HEK293 (cell line): ENCODE data around the gene TMEM273.

ENCODE experiments used
- CTCF ChIA-PET: fragments of 350-600 bp; formaldehyde crosslinking; extraction: SDS; loops from one replicate; lab custom pipeline; 2021; ENCODE audit warnings: antibody characterized with exemption; lab: Yijun Ruan, JAX
- POLR2A ChIA-PET: fragments of 300-600 bp; formaldehyde crosslinking; extraction: SDS; loops from one replicate; lab custom pipeline; 2020; ENCODE audit warnings: antibody characterized with exemption, inconsistent platforms; lab: Yijun Ruan, JAX
- H3K27ac ChIP-seq: fragments of 200-500 bp; sonication (Bioruptor generic); 2 replicates; pipeline ENCODE4 v1.5.1; 2014; ENCODE audit warnings: low read depth, low read length, control low read depth, inconsistent platforms; ENCODE audit errors: extremely low read depth
- H3K36me3 ChIP-seq, 2 experiments: fragments of 200-500 bp in 1 of 2; sonication (Bioruptor generic) in 1 of 2; 1 replicate in 1 of 2; 2 replicates in 1 of 2; pipeline ENCODE4 v1.5.1; 2014 to 2017; ENCODE audit warnings: inconsistent platforms in 2 of 2, low read length in 2 of 2; ENCODE audit not compliant: control insufficient read depth in 2 of 2, insufficient read depth in 1 of 2
- H3K4me1 ChIP-seq: fragments of 200-500 bp; sonication (Bioruptor generic); 2 replicates; pipeline ENCODE4 v1.5.1; 2014; ENCODE audit warnings: mild to moderate bottlenecking, low read length, inconsistent platforms; ENCODE audit not compliant: control insufficient read depth, insufficient read depth
- H3K4me3 ChIP-seq: 2 replicates; pipeline ENCODE4 v1.5.1; 2011; ENCODE audit warnings: low read depth, mild to moderate bottlenecking, control low read depth, low read length, moderate library complexity
- H3K9me3 ChIP-seq: fragments of 200-500 bp; sonication (Bioruptor generic); 2 replicates; pipeline ENCODE4 v1.5.1; 2014; ENCODE audit warnings: low read depth, low read length, inconsistent platforms; ENCODE audit not compliant: control insufficient read depth, insufficient read depth
- ATF2 ChIP-seq: fragments of 450-650 bp; formaldehyde crosslinking; IDR thresholded peaks from 2 replicates; pipeline ENCODE4 v1.5.1; 2016; ENCODE audit warnings: missing biosample characterization, missing genetic modification characterization, low read depth
- INSM2 ChIP-seq: fragments of 450-650 bp; formaldehyde crosslinking; IDR thresholded peaks from 2 replicates; pipeline ENCODE4 v1.5.1; 2016; ENCODE audit warnings: missing biosample characterization, missing genetic modification characterization
- PRDM1 ChIP-seq: fragments of 450-650 bp; formaldehyde crosslinking; IDR thresholded peaks from 2 replicates; pipeline ENCODE4; 2016; ENCODE audit warnings: missing biosample characterization, missing genetic modification characterization
- YY1 ChIP-seq: fragments of 450-650 bp; formaldehyde crosslinking; IDR thresholded peaks from 2 replicates; pipeline ENCODE4 v1.5.1; 2018; ENCODE audit warnings: missing biosample characterization, missing genetic modification characterization
- ZBTB48 ChIP-seq: fragments of 450-650 bp; formaldehyde crosslinking; IDR thresholded peaks from 2 replicates; pipeline ENCODE4 v1.5.1; 2016; ENCODE audit warnings: missing biosample characterization, missing genetic modification characterization
- ZEB2 ChIP-seq: fragments of 450-650 bp; formaldehyde crosslinking; IDR thresholded peaks from 2 replicates; pipeline ENCODE4 v1.5.1; 2016; ENCODE audit warnings: missing biosample characterization, missing genetic modification characterization
- ZFP37 ChIP-seq: fragments of 450-650 bp; formaldehyde crosslinking; IDR thresholded peaks from 2 replicates; pipeline ENCODE4 v1.5.1; 2016; ENCODE audit warnings: missing biosample characterization, missing genetic modification characterization
- ZNF138 ChIP-seq: fragments of 450-650 bp; formaldehyde crosslinking; IDR thresholded peaks from 2 replicates; pipeline ENCODE4 v1.5.1; 2016; ENCODE audit warnings: missing biosample characterization, missing genetic modification characterization, borderline replicate concordance
- ZNF155 ChIP-seq: fragments of 450-650 bp; formaldehyde crosslinking; IDR thresholded peaks from 2 replicates; pipeline ENCODE4 v1.5.1; 2016; ENCODE audit warnings: missing biosample characterization, missing genetic modification characterization
- ZNF18 ChIP-seq: fragments of 450-650 bp; formaldehyde crosslinking; IDR thresholded peaks from 2 replicates; pipeline ENCODE4 v1.5.1; 2016; ENCODE audit warnings: missing biosample characterization, missing genetic modification characterization
- ZNF2 ChIP-seq: fragments of 450-650 bp; formaldehyde crosslinking; IDR thresholded peaks from 2 replicates; pipeline ENCODE4 v1.5.1; 2016; ENCODE audit warnings: missing biosample characterization, missing genetic modification characterization
- ZNF223 ChIP-seq: fragments of 450-650 bp; formaldehyde crosslinking; IDR thresholded peaks from 2 replicates; pipeline ENCODE4 v1.5.1; 2016; ENCODE audit warnings: missing biosample characterization, missing genetic modification characterization
- ZNF239 ChIP-seq: fragments of 450-650 bp; formaldehyde crosslinking; IDR thresholded peaks from 2 replicates; pipeline ENCODE4 v1.5.1; 2016; ENCODE audit warnings: missing biosample characterization, missing genetic modification characterization
- ZNF248 ChIP-seq: fragments of 450-650 bp; formaldehyde crosslinking; IDR thresholded peaks from 2 replicates; pipeline ENCODE4 v1.5.1; 2017; ENCODE audit warnings: missing biosample characterization, missing genetic modification characterization
- ZNF266 ChIP-seq: fragments of 450-650 bp; formaldehyde crosslinking; IDR thresholded peaks from 2 replicates; pipeline ENCODE4 v1.5.1; 2016; ENCODE audit warnings: missing biosample characterization, missing genetic modification characterization, low read depth
- ZNF362 ChIP-seq: fragments of 450-650 bp; formaldehyde crosslinking; IDR thresholded peaks from 2 replicates; pipeline ENCODE4 v1.5.1; 2016; ENCODE audit warnings: missing biosample characterization, missing genetic modification characterization
- ZNF37A ChIP-seq: fragments of 450-650 bp; IDR thresholded peaks from 2 replicates; pipeline ENCODE4 v1.5.1; 2018; ENCODE audit warnings: missing biosample characterization, missing genetic modification characterization
- ZNF426 ChIP-seq: fragments of 450-650 bp; formaldehyde crosslinking; IDR thresholded peaks from 2 replicates; pipeline ENCODE4 v1.5.1; 2017; ENCODE audit warnings: missing biosample characterization, missing genetic modification characterization, mild to moderate bottlenecking, inconsistent platforms, moderate library complexity
- ZNF501 ChIP-seq: fragments of 450-650 bp; formaldehyde crosslinking; IDR thresholded peaks from 2 replicates; pipeline ENCODE4 v1.5.1; 2016; ENCODE audit warnings: missing biosample characterization, missing genetic modification characterization
- ZNF529 ChIP-seq: fragments of 450-650 bp; formaldehyde crosslinking; IDR thresholded peaks from 2 replicates; pipeline ENCODE4 v1.5.1; 2017; ENCODE audit warnings: missing genetic modification characterization, missing biosample characterization; ENCODE audit not compliant: insufficient replicate concordance
- ZNF585B ChIP-seq: fragments of 450-650 bp; formaldehyde crosslinking; IDR thresholded peaks from 2 replicates; pipeline ENCODE4 v1.5.1; 2016; ENCODE audit warnings: missing biosample characterization, missing genetic modification characterization
- ZNF623 ChIP-seq: fragments of 450-650 bp; formaldehyde crosslinking; IDR thresholded peaks from 2 replicates; pipeline ENCODE4 v1.5.1; 2016; ENCODE audit warnings: missing biosample characterization, missing genetic modification characterization
- ZNF645 ChIP-seq: fragments of 450-650 bp; formaldehyde crosslinking; IDR thresholded peaks from 2 replicates; pipeline ENCODE4; 2016; ENCODE audit warnings: missing biosample characterization, missing genetic modification characterization
- ZNF704 ChIP-seq: fragments of 450-650 bp; formaldehyde crosslinking; IDR thresholded peaks from 2 replicates; pipeline ENCODE4 v1.5.1; 2016; ENCODE audit warnings: missing biosample characterization, missing genetic modification characterization
- ZSCAN16 ChIP-seq: fragments of 450-650 bp; formaldehyde crosslinking; IDR thresholded peaks from 2 replicates; pipeline ENCODE4 v1.5.1; 2016; ENCODE audit warnings: missing biosample characterization, missing genetic modification characterization

TMEM273 gene

GRCh38 chr10:49225218-49225876, 37.2 kb upstream of the TMEM273 start:
- H3K4me1 ChIP-seq: no peaks in the 10 kb centered on the region
- H3K36me3 ChIP-seq: no peaks in the 10 kb centered on the region
- no peak for TF ChIP-seq ZNF223 (tag by site-specific recombination)
- no peak for TF ChIP-seq ZNF138 (tag by site-specific recombination)
- no peak for TF ChIP-seq ZNF645 (tag by site-specific recombination)
- TF ChIP-seq ZNF426: no peak
- no peak for TF ChIP-seq ZNF155
- TF ChIP-seq ZNF501 (tag by site-specific recombination): no peak
- TF ChIP-seq, all 188 proteins: peak for 0
- Histone ChIP-seq H3K9me3 (no peaks in the 10 kb centered on the region), H3K4me3 (no peak overlapping the region), H3K27ac (no peak overlapping the region)
- CTCF ChIA-PET: no interaction called here
- POLR2A ChIA-PET: no interaction called here

- Histone ChIP-seq H3K9me3 (no peaks in the 10 kb centered on the region), H3K27ac (no peak overlapping the region), H3K36me3 (no peaks in the 10 kb centered on the region), H3K4me1 (no peaks in the 10 kb centered on the region), H3K4me3 (no peak overlapping the region)
- TF ChIP-seq ZNF585B (peak; percentile 34; the same call in 1 of the 2 replicates), ZNF18 (no peak), YY1 (tag by site-specific recombination) (no peak), ZFP37 (tag by site-specific recombination) (no peak)
- CTCF ChIA-PET: interaction anchor here (0.6 kb wide), 1 partner anchor 864 kb away, joined by 3 read pairs; no protein-coding TSS in a partner anchor
- POLR2A ChIA-PET: no interaction called here
Observed at GRCh38 chr10:49223205-49223604, 35.0 kb upstream of the TMEM273 start.

- H3K4me1 ChIP-seq: no peaks in the 10 kb centered on the region
- CTCF ChIA-PET: interaction anchor here (0.6 kb wide), 1 partner anchor 20 kb away, joined by 3 read pairs; no protein-coding TSS in a partner anchor
- H3K27ac ChIP-seq: no peak overlapping the region
- POLR2A ChIA-PET: no interaction called here
- no peak overlapping the region for H3K4me3 ChIP-seq
- no peaks in the 10 kb centered on the region for H3K36me3 ChIP-seq
- H3K9me3 ChIP-seq: no peaks in the 10 kb centered on the region
- TF ChIP-seq ZNF248 (no peak), ZNF37A (no peak), ZNF704 (tag by site-specific recombination) (no peak), ZNF362 (tag by site-specific recombination) (no peak), ZEB2 (no peak), ZNF2 (no peak), ZBTB48 (tag by site-specific recombination) (no peak), ATF2 (tag by site-specific recombination) (no peak), ZSCAN16 (no peak), ZNF623 (tag by site-specific recombination) (no peak), PRDM1 (tag by site-specific recombination) (no peak), ZNF266 (tag by site-specific recombination) (no peak), ZNF138 (tag by site-specific recombination) (no peak), ZNF529 (tag by site-specific recombination) (no peak), INSM2 (tag by site-specific recombination) (no peak), ZNF239 (no peak)
Observed at GRCh38 chr10:49222170-49222569, 34.0 kb upstream of the TMEM273 start.
